Trophoblast cell (in vitro differentiated cells and primary cell): Measurements from ENCODE around the gene SREBF1.

Experiments
- DNase-seq, 2 donors: peaks; one replicate each; pipeline ENCODE4 v3.0.0-alpha.2; 2016
- H2AFZ ChIP-seq: 2 replicates; pipeline ENCODE4 v1.6.1; 2013; ENCODE audit warnings: low read length, moderate library complexity, mild to moderate bottlenecking; ENCODE audit not compliant: insufficient read depth, poor library complexity
- H2AK5ac ChIP-seq: 2 replicates; pipeline ENCODE4 v1.6.1; 2013; ENCODE audit warnings: mild to moderate bottlenecking, low read length
- H2BK120ac ChIP-seq: 2 replicates; pipeline ENCODE4 v1.6.1; 2013; ENCODE audit warnings: low read length, mild to moderate bottlenecking, moderate library complexity; ENCODE audit not compliant: insufficient read depth, poor library complexity
- H2BK12ac ChIP-seq: 2 replicates; pipeline ENCODE4 v1.6.1; 2013; ENCODE audit warnings: mild to moderate bottlenecking, low read length, moderate library complexity
- H2BK5ac ChIP-seq: 2 replicates; pipeline ENCODE4 v1.6.1; 2013; ENCODE audit warnings: low read length, low read depth, moderate library complexity, mild to moderate bottlenecking; ENCODE audit not compliant: poor library complexity
- H3K14ac ChIP-seq: 2 replicates; pipeline ENCODE4 v1.6.1; 2013; ENCODE audit warnings: mild to moderate bottlenecking, low read length
- H3K18ac ChIP-seq: 2 replicates; pipeline ENCODE4 v1.6.1; 2013; ENCODE audit warnings: mild to moderate bottlenecking, low read length
- H3K23ac ChIP-seq: 2 replicates; pipeline ENCODE4 v1.6.1; 2013; ENCODE audit warnings: low read length
- H3K27ac ChIP-seq: 2 replicates; pipeline ENCODE4 v1.5.1; 2013; ENCODE audit warnings: low read depth, mild to moderate bottlenecking, inconsistent platforms, low read length, moderate library complexity
- H3K27me3 ChIP-seq: 2 replicates; pipeline ENCODE4 v1.6.1; 2013; ENCODE audit warnings: inconsistent platforms, mild to moderate bottlenecking, low read length, moderate library complexity; ENCODE audit not compliant: insufficient read depth
- H3K36me3 ChIP-seq, 2 experiments: 1 replicate in 1 of 2; 2 replicates in 1 of 2; pipeline ENCODE4 v1.6.1; 2013; ENCODE audit warnings: low read length in 2 of 2, mild to moderate bottlenecking in 2 of 2, moderate library complexity in 1 of 2; ENCODE audit not compliant: insufficient read depth in 2 of 2, control insufficient read depth in 1 of 2
- H3K4ac ChIP-seq: 2 replicates; pipeline ENCODE4 v1.6.1; 2013; ENCODE audit warnings: low read depth, mild to moderate bottlenecking, low read length, moderate library complexity
- H3K4me1 ChIP-seq, 2 experiments: 1 replicate in 1 of 2; 2 replicates in 1 of 2; pipeline ENCODE4 v1.6.1; 2013; ENCODE audit warnings: low read length in 2 of 2, mild to moderate bottlenecking in 2 of 2, moderate library complexity in 1 of 2; ENCODE audit not compliant: insufficient read depth in 2 of 2, control insufficient read depth in 1 of 2
- H3K4me2 ChIP-seq: 2 replicates; pipeline ENCODE4 v1.6.1; 2013; ENCODE audit warnings: inconsistent platforms, mild to moderate bottlenecking, low read length, moderate library complexity
- H3K4me3 ChIP-seq: 2 replicates; pipeline ENCODE4 v1.5.1; 2013; ENCODE audit warnings: mild to moderate bottlenecking, low read depth, low read length, inconsistent platforms
- H3K79me1 ChIP-seq: one replicate; pipeline ENCODE4 v1.6.1; 2013; ENCODE audit warnings: low read length
- H3K79me2 ChIP-seq: 2 replicates; pipeline ENCODE4 v1.6.1; 2013; ENCODE audit warnings: low read length, mild to moderate bottlenecking; ENCODE audit not compliant: control insufficient read depth, insufficient read depth, poor library complexity
- H3K9ac ChIP-seq: 2 replicates; pipeline ENCODE4 v1.6.1; 2013; ENCODE audit warnings: mild to moderate bottlenecking, low read length
- H3K9me3 ChIP-seq: 2 replicates; pipeline ENCODE4 v1.6.1; 2013; ENCODE audit warnings: low read depth, mild to moderate bottlenecking, control low read depth, inconsistent platforms, low read length; ENCODE audit not compliant: insufficient read depth
- H4K12ac ChIP-seq: 2 replicates; pipeline ENCODE4 v1.6.1; 2013; ENCODE audit warnings: low read depth, mild to moderate bottlenecking, low read length, moderate library complexity
- H4K8ac ChIP-seq: 2 replicates; pipeline ENCODE4 v1.6.1; 2013; ENCODE audit warnings: low read depth, mild to moderate bottlenecking, low read length, moderate library complexity
- H4K91ac ChIP-seq: one replicate; pipeline ENCODE4 v1.6.1; 2013; ENCODE audit warnings: low read depth, mild to moderate bottlenecking, low read length, moderate library complexity
- WGBS: extraction: QIAGEN DNeasy Blood & Tissue Kit; methylation state at CpG from one replicate; pipeline ENCODE4 v1.1.7; 2013; ENCODE audit warnings: missing lambda C conversion rate; ENCODE audit not compliant: insufficient read length, insufficient coverage; ENCODE audit errors: extremely low coverage; 5-methylcytosine and 5-hydroxymethylcytosine counted together

The SREBF1 gene

GRCh38 chr17:17865035-17865434 lies 28.2 kb upstream of the SREBF1 start:
- H4K8ac ChIP-seq, result no peak overlapping the region
- H2BK5ac ChIP-seq, result no peak overlapping the region
- no peaks in the 10 kb centered on the region for H3K79me2 ChIP-seq
- H3K27ac ChIP-seq, result no peak overlapping the region
- no peak overlapping the region for H2BK120ac ChIP-seq
- H4K12ac ChIP-seq, result no peak overlapping the region
- DNase-seq, result no peak
- no peak overlapping the region for H2AK5ac ChIP-seq
- no peak overlapping the region for H2AFZ ChIP-seq
- H2BK12ac ChIP-seq, result no peak overlapping the region
- no CpG with 5 or more reads among the region's 1 CpG for WGBS
- H3K9ac ChIP-seq, result no peak overlapping the region
- H3K4me2 ChIP-seq, result no peak overlapping the region
- H3K18ac ChIP-seq, result no peak overlapping the region
- no peak overlapping the region for H3K4me3 ChIP-seq
- H4K91ac ChIP-seq, result no peak overlapping the region
- H3K4ac ChIP-seq, result no peak overlapping the region
- peaks cover 2% of the 10 kb centered on the region in 2 experiments for H3K4me1 ChIP-seq
- no peaks in the 10 kb centered on the region for H3K9me3 ChIP-seq
- H3K14ac ChIP-seq, result no peak overlapping the region
- no peaks in the 10 kb centered on the region for H3K79me1 ChIP-seq
- no peak overlapping the region for H3K23ac ChIP-seq
- H3K36me3 ChIP-seq, result peaks cover 23 to 24% of the 10 kb centered on the region in 2 experiments
- no peaks in the 10 kb centered on the region for H3K27me3 ChIP-seq

- Histone ChIP-seq H3K79me1 (no peaks in the 10 kb centered on the region), H3K9ac (no peak overlapping the region), H3K4ac (no peak overlapping the region), H3K27me3 (no peaks in the 10 kb centered on the region), H2BK12ac (no peak overlapping the region), H3K14ac (no peak overlapping the region), H3K4me2 (no peak overlapping the region), H3K4me1 (no peaks in the 10 kb centered on the region), H2BK5ac (no peak overlapping the region), H4K12ac (no peak overlapping the region), H3K4me3 (no peak overlapping the region), H3K23ac (no peak overlapping the region), H4K91ac (no peak overlapping the region), H3K36me3 (peaks cover 9 to 15% of the 10 kb centered on the region in 2 experiments), H2AK5ac (no peak overlapping the region), H3K79me2 (no peaks in the 10 kb centered on the region), H4K8ac (no peak overlapping the region), H2BK120ac (no peak overlapping the region), H3K9me3 (no peaks in the 10 kb centered on the region), H2AFZ (no peak overlapping the region), H3K27ac (no peak overlapping the region), H3K18ac (no peak overlapping the region)
- WGBS, result no CpG with 5 or more reads among the region's 5 CpGs
- no peak for DNase-seq
Measured at GRCh38 chr17:17860766-17861107, 24.0 kb upstream of the SREBF1 start.

GRCh38 chr17:17859909-17860765 lies 23.4 kb upstream of the SREBF1 start:
- H3K4ac ChIP-seq, result no peak overlapping the region
- H2AFZ ChIP-seq, result no peak overlapping the region
- H3K9ac ChIP-seq, result no peak overlapping the region
- whole genome bisulfite sequencing, result no CpG with 5 or more reads among the region's 9 CpGs
- H2BK120ac ChIP-seq, result no peak overlapping the region
- no peak overlapping the region for H3K18ac ChIP-seq
- no peak overlapping the region for H4K12ac ChIP-seq
- peak; percentile 47 to 81 for DNase-seq
- no peak overlapping the region for H3K23ac ChIP-seq
- H3K4me3 ChIP-seq, result no peak overlapping the region
- no peak overlapping the region for H2BK12ac ChIP-seq
- no peak overlapping the region for H3K27ac ChIP-seq
- H3K27me3 ChIP-seq, result no peaks in the 10 kb centered on the region
- no peaks in the 10 kb centered on the region for H3K79me1 ChIP-seq
- no peak overlapping the region for H2AK5ac ChIP-seq
- no peak overlapping the region for H2BK5ac ChIP-seq
- H3K4me1 ChIP-seq, result peaks cover 0 to 2% of the 10 kb centered on the region in 2 experiments
- no peak overlapping the region for H4K91ac ChIP-seq
- H3K14ac ChIP-seq, result no peak overlapping the region
- H3K79me2 ChIP-seq, result no peaks in the 10 kb centered on the region
- no peak overlapping the region for H3K4me2 ChIP-seq
- H4K8ac ChIP-seq, result no peak overlapping the region
- no peaks in the 10 kb centered on the region for H3K9me3 ChIP-seq
- peaks cover 9 to 15% of the 10 kb centered on the region in 2 experiments for H3K36me3 ChIP-seq

- H3K9ac ChIP-seq, result no peak overlapping the region
Measured at GRCh38 chr17:17857496-17857895, 20.7 kb upstream of the SREBF1 start.

More at GRCh38 chr17:17857496-17857895, 20.7 kb upstream of the SREBF1 start:
- no peak overlapping the region for H3K4me2 ChIP-seq
- no peak overlapping the region for H4K8ac ChIP-seq
- H3K79me2 ChIP-seq, result no peaks in the 10 kb centered on the region
- H3K18ac ChIP-seq, result no peak overlapping the region
- H3K4ac ChIP-seq, result no peak overlapping the region
- no peak overlapping the region for H3K23ac ChIP-seq
- H2BK12ac ChIP-seq, result no peak overlapping the region
- no peak overlapping the region for H4K91ac ChIP-seq
- no peak for DNase-seq
- H2AK5ac ChIP-seq, result no peak overlapping the region
- H3K9me3 ChIP-seq, result no peaks in the 10 kb centered on the region
- H3K27ac ChIP-seq, result no peak overlapping the region
- no CpG with 5 or more reads among the region's 4 CpGs for WGBS
- peaks cover 7 to 13% of the 10 kb centered on the region in 2 experiments for H3K36me3 ChIP-seq
- no peak overlapping the region for H2BK120ac ChIP-seq
- H3K79me1 ChIP-seq, result no peaks in the 10 kb centered on the region
- H2BK5ac ChIP-seq, result no peak overlapping the region
- peaks cover 0 to 6% of the 10 kb centered on the region in 2 experiments for H3K4me1 ChIP-seq
- no peak overlapping the region for H4K12ac ChIP-seq
- H3K4me3 ChIP-seq, result no peak overlapping the region
- H2AFZ ChIP-seq, result no peak overlapping the region
- no peaks in the 10 kb centered on the region for H3K27me3 ChIP-seq
- H3K14ac ChIP-seq, result no peak overlapping the region
